GM18499 (cell line): ENCODE measurements around the gene OAS3.
"Not testable (repeated sequence)": the region's sequence is repeated elsewhere in the genome, so short reads cannot be mapped to it uniquely, and the experiment has no call there.

Experiments
- ATAC-seq: cut with Tn5 transposase; IDR thresholded peaks from one replicate; pipeline ENCODE4 v1.9.1; 2021; ENCODE audit warnings: moderate number of reproducible peaks; ENCODE audit not compliant: insufficient read depth, unreplicated experiment

OAS3 gene

DNA sequence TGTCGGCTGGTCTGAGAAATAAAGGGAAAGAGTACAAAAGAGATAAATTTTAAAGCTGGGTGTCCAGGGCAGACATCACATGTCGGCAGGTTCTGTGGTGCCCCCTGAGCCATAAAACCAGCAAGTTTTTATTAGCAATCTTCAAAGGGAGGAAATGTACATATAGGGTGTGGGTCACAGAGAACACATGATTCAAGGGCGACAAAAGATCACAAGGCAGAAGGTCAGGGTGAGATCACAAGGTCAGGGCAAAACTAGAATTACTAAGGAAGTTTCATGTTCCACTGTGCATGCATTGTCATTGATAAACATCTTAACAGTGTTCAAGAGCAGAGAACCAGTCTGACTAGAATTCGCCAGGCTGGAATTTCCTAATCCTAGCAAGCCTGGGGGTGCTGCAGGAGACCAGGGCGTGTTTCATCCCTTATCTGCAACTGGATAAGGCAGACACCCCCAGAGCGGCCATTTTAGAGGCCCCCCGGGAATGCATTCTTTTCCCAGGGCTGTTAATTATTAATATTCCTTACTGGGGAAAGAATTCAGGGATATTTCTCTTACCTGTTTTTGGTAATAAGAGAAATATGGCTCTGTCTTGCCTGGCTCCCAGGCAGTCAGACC is 11.7 kb upstream of the OAS3 start:
- ATAC-seq: not testable (repeated sequence)

DNA sequence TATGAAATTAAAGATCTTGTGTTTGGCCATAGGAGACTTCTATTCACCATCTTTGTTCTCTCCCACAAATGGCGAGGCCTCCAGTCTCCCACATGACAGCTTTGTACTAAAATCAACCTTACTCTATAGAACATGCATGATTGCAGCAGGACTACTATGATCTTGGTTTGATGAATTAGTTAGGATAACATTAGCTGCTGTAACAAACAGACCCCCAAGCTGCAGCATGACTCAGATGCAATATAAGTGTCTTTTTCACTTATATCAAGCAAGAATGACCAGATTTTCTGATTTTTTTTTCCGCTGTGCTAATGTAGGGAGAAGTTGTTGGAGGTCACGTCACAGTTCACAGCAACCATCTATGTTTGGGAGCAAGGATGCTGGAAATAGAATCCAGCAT is 10.8 kb upstream of the OAS3 start:
- no peak for ATAC-seq

DNA sequence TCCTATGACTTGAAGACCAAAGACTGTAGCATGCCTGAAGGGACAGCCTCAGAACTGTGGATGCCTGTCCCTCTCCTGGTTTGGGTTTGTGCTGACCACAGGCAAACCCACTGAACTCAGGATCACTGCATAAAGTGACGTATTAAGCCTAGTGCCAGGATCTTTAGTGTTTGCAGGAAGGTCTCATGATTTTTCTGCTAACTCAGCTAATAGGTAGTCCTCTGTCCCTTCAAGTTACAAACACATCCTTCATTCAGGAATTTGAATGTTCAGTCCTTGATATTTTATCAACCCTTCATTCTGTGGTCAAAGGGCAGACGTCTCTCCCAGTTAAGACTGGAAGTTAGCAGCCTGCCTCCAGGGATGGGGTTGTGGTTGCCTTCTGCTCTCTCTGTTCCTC is 10.3 kb upstream of the OAS3 start:
- no peak for ATAC-seq

DNA sequence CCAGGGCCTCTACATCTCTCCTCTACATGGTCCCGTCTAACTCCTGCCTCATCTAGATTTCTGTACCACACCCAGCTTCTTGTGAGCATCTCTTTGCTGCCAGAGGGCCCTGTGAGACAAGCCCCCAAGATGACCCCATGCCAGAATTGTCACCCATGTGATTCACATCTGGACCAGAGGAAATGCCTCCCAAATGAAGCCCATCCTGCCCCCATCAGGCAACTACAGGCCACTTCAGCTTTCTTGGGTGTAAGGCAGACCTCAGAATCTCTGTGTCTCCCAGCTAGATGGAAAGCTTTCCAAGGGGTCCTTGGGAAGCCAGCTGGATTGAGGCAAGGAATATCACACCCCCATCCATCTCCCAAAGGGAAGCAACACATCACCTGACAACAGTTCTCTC is 9.3 kb upstream of the OAS3 start:
- ATAC-seq: no peak

DNA sequence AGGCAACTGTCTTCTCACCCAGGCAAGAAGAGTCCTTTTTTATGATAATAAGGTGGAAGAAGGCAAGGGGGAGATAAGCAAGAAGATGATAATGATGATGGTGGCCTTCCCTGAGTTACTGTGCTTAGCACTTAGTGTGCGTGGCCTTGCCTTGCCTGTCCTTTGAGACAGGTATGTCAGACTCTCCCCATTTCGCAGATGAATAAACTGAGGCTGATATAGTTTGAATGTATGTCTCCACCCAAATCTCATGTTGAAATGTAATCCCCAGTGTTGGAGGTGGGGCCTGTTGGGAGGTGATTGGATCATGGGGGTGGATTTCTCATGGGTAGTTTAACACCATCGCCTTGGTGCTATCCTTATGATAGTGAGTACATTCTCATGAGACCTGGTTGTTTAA is 8.6 kb upstream of the OAS3 start:
- no peak for ATAC-seq

DNA sequence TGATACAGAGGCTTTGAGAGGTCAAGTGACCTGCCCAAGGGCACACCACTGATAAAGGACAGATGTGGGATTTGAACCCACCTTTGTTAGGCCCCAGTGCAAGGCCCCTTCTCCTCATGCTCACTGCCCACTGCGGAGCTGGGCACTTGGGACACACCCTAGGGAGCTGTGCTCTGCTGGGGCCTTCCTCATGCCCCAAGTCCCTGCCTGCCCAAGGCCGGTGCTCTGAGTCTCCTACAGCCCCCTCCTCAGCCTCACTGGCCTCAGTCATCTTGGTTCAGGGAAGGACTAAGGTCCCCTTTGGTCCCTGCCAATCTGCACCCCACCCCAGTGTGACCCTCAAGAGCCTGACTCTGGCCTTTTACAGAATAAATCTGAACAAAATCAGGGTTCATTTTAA is 7.9 kb upstream of the OAS3 start:
- no peak for ATAC-seq

DNA sequence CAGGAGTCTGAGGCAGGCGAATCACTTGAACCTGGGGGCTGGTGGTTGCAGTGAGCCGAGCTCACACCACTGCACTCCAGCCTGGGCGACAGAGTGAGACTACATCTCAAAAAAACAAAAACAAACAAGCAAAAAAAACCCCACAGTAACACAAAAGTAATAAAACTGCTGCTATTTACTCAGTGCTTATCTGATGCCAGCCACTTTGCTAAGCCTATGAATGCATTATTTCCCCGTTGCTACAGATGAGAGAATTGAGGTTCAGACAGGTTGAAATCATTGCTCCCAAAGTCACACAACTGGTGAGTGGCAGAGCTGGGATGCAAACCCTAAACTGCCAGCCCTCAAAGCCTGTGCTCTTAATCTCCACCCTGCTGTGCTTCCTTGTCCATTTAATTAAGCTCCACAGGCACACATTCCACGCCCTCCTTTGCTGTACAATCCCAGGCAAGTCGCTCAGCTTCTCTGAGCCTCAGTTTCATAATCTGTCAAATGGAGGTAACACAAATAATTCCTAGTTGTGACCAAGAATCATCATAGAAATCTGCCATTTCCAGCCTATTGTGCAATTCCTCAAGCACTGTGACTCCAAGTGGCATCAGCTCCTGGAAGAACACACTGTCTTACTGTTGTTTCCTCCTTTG is 5.7 kb upstream of the OAS3 start:
- no peak for ATAC-seq

DNA sequence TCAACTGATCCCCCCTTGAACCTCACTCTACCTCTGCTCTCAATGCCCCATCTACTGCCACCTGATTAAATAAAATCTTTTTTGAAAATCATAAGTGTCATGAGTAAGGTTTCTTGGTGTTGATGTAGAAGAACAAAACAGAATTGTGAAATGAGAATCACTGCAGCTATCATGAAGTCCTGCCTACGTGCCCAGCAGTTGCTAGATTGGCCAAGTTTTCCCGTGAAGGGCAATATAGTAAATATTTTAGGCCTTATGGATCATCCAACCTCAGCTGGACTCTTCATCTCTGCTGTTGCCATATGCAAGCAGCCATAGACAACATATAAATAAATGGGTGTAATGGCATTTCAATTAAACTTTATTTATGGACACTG is 5.2 kb upstream of the OAS3 start:
- no peak for ATAC-seq

DNA sequence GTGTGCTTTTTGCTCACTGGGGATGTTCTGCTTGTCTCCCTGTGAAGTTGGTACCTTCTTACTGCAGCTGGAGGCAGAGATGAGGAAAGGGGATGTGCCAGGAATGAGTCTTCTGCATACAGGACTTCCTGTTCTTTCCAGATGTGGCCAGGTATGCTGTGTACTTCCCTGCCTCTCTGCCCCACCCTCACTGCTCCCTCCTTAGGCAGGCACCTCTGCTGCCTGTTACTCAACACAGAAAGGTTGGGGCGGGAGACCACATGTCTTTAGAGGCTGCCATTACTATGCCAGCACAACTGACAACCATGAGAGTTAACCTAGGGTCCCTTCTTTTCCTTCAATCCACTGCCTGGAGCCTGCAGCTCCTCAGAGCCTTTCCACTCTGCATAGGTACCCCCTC is 2.0 kb upstream of the OAS3 start:
- no peak for ATAC-seq

DNA sequence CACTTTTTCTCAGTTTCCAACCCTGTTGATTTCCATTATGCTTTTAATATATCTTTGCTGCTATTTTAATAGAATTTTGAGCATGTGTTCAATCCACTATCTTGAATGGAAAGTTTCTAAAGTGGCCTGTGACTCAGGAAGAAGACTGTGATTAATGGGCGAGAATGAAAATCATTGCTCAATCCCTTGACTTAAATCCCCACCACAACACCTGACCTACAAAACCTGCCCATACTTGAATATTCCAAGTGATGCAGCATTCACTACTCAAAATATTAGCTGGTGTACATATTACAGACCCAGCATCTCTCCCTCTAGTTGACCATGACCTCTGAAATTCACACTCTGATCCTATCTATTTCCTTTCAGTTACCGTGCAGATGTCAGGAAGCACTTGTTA is 1.3 kb upstream of the OAS3 start:
- ATAC-seq: no peak

DNA sequence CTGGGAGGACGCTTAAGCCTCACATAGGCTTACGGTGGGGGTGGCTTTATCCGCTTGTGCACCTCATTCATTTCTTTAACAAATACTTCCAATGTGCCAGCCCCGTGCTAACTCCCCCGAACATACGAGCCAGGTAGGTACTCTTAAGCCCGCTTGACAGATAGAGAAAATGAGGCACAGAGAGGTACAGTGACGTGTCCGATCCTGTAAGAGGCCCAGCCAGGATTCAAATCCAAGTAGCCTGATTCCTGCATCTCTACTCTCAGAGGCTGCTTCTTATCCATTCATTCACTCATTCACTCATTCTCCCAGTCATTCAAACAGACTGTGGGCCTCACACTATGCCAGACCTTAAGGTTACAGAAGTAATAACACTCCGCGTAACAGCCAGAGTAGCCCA is 477 bp downstream of the OAS3 start:
- ATAC-seq: no peak

DNA sequence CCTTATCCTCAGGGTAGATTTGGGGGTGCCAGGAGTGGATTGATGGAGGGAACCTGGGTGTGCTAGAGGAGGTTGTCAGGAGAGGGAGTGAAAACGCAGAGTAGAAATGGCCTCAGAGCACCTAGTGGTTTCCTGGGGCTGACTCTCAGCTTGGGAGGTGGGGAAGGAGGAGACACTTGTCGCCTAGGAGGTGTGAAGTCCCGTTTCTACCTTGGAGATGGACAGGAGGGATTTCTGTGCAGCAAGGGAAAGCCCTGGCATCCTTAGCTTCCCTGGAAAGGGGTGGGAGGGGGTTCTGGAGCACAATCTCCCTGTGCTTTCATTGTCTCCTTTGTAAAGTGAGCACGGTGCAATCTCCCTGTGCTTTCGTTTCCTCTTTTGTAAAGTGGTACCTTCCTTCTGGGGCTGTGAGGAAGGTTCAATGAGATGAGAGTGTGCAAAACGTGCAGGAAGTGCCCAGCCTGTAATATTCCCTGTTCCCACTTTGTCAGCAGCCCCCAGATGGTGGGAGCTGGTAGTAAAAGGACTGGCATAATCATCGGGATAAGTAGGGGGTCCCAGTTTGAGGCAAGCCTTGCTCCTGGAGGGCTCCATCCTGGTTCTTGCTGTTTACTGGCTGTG is 1.6 kb downstream of the OAS3 start:
- ATAC-seq: no peak

DNA sequence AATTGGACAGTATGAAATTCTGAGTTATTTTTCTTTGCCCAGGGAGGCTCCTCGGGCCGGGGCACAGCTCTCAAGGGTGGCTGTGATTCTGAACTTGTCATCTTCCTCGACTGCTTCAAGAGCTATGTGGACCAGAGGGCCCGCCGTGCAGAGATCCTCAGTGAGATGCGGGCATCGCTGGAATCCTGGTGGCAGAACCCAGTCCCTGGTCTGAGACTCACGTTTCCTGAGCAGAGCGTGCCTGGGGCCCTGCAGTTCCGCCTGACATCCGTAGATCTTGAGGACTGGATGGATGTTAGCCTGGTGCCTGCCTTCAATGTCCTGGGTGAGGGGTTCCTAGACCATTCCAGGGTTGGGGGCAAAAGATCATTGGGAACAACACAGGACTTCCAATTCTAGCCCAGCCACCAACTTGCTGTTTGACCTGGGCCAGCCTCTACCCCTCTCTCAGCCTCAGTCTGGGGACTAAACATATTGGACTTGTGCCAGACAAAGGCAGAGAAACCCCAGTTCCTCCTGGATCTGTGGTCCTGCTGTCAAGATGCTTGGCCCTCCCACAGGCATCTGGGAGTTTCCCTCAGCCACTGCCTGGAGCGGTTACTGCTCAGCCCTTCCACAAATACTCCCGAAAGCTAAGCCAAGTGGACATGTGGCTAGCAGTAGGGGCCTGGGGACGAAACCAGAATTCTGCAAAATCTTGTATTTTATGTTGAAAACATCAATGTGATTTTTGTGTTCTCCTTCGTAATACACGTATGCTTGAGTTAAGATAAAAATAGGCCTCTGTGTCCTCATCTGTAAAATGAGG is 3.5 kb downstream of the OAS3 start:
- no peak for ATAC-seq

DNA sequence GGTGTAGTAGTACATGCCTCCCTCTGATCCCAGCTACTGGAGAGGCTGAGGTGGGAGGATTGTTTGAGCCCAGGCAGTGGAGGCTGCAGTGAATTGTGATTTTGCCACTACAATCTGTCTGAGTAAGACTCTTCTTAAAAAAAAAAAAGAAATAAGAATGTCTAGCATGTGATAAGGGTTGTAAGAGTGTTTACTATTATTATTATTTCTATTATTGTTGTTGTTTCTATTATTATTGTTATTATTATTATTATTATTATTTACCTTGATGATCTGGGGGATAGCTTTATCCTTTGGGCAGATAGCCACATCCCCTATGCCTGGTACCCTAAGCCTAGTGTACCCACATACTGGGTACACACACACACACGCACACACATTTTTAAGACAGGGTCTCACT is 4.3 kb downstream of the OAS3 start:
- ATAC-seq: no peak

DNA sequence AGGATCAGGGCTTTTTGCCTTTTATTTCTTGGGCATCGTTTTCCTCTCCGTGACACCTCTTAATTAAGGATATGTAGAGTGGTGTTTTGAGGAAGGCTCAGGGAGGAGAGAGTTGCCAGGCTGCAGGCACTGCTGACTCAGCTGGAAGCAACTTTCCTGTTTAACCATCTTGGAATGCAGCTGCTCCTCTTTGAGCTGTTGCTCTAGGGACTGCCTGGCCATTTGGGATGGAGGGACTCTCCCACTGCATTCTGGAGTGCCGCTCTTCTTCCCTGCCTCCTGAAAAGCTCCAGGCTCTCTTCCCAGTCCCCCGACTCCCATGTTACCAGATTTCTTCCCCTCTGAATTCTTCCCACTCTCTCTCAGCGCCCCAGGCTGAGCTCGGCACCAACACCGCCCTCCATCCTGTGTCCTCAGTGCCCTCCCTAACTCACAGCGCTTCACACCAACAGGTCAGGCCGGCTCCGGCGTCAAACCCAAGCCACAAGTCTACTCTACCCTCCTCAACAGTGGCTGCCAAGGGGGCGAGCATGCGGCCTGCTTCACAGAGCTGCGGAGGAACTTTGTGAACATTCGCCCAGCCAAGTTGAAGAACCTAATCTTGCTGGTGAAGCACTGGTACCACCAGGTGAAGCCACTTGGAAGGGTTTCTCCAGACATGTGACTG is 5.9 kb downstream of the OAS3 start:
- ATAC-seq: no peak

DNA sequence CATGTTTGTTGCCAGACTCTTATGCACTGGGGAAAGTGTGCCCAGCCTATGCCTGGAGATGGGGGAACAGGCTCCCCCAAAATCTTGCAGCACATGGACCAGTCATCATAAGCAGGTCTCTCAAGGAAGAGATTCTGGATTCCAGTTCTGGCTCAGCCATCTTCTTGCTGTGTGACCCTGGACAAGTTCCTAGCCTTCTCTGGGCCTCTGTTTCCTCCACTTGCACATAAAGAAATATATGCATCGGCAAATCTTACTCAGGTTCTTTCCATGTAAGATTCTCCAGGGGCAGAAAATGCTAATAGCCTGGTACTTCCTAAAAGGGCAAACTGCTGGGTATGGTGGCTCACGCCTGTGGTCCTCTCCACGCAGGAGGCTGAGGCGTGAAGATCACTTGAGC is 7.2 kb downstream of the OAS3 start:
- no peak for ATAC-seq

DNA sequence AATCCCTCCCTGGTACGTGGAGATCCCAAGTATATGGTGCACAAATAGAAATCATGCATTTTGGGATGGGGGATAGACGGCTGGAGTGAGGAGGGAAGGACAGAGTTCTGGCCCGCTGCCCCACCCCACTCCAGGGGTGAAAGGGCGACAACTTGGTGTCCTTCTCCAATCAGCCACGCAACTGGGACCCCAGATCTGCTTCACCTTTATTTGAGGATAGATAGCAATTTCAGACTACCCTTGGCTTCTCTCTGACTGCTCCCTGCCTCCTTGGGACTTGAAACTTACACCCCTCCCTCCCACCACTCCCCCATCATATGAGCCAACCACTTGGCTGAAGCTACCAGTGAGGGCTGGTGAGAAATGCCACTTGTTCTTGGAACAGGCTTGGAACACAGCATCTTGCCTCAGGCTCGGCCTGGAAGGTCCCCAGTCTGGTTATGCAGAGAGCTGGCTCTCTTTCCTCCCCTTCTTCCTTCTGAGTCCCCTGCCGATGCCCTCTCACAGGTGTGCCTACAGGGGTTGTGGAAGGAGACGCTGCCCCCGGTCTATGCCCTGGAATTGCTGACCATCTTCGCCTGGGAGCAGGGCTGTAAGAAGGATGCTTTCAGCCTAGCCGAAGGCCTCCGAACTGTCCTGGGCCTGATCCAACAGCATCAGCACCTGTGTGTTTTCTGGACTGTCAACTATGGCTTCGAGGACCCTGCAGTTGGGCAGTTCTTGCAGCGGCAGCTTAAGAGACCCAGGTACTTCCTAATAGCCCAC is 8.1 kb downstream of the OAS3 start:
- no peak for ATAC-seq

DNA sequence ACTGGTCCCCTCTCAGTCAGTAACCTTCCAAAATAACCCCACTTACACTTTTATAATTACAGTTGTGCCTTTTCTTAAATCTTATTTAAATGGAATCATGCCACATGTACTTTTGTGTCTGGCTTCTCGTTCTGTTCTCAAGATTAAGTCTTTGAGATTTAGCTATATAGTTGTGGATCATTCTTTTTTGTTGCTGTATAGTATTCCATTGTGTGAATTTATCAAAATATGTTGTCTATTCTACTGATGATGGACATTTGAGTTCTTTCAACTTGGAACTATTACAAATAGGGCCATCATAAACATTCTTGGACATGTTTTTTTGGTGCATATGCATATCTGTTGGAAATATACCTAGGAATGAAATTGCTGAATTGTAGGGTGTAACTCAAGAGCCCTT is 9.0 kb downstream of the OAS3 start:
- no peak for ATAC-seq

DNA sequence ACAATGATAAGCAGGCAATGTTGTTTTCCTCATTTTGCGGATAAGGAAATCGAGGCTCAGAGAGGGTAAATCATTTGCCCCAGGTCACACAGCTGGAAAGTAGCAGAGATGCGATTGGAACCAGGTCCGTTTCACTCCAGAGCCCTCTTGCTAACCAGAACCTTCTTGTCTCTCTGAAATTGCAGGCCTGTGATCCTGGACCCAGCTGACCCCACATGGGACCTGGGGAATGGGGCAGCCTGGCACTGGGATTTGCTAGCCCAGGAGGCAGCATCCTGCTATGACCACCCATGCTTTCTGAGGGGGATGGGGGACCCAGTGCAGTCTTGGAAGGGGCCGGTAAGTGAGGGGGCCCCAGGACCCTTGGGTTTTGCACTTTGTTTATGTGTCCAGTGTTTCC is 9.5 kb downstream of the OAS3 start:
- ATAC-seq: no peak

DNA sequence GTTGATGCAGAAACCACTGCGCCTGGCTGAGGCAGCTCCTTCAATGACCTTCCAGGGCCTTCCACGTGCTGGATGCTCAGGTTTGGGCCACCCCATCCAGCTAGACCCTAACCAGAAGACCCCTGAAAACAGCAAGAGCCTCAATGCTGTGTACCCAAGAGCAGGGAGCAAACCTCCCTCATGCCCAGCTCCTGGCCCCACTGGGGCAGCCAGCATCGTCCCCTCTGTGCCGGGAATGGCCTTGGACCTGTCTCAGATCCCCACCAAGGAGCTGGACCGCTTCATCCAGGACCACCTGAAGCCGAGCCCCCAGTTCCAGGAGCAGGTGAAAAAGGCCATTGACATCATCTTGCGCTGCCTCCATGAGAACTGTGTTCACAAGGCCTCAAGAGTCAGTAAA is 10.5 kb downstream of the OAS3 start:
- no peak for ATAC-seq
